Activated B cell treated with CpG ODN at 0.5 μM for 24 hours (primary cell): ENCODE data around the gene PYGB. TPM values are rescaled to one million over a fixed set of nuclear protein-coding genes. Genes with fewer than 3 reads are reported as not detected.
"Not testable (repeated sequence)": the region's sequence is repeated elsewhere in the genome, so short reads cannot be mapped to it uniquely, and the experiment has no call there.

Experiments
- ATAC-seq: fragments of 200-7000 bp; cut with Tn5 transposase; one replicate; pipeline ENCODE4 v1.10.0; 2021; ENCODE audit warnings: low read depth, mild to moderate bottlenecking, moderate library complexity
- CTCF ChIA-PET: fragments of 350-600 bp; sonication (Branson Sonifier 250); formaldehyde crosslinking; loops from one replicate; lab custom pipeline; 2021; ENCODE audit warnings: antibody characterized with exemption; lab: Charles Lee
- POLR2A ChIA-PET: fragments of 350-600 bp; sonication (Branson Sonifier 250); formaldehyde crosslinking; loops from one replicate; lab custom pipeline; 2021; ENCODE audit warnings: antibody characterized with exemption; lab: Charles Lee
- DNase-seq: peaks from one replicate; pipeline ENCODE4 v3.0.0; 2022
- H3K27ac Mint-ChIP-seq: one replicate; pipeline ENCODE4 v1.8.0; 2020; ENCODE audit warnings: mixed read lengths
- H3K27me3 Mint-ChIP-seq: one replicate; pipeline ENCODE4 v1.8.0; 2021; ENCODE audit warnings: mixed read lengths
- H3K36me3 Mint-ChIP-seq: one replicate; pipeline ENCODE4 v1.8.0; 2021; ENCODE audit warnings: low read depth, mixed read lengths
- H3K4me1 Mint-ChIP-seq: one replicate; pipeline ENCODE4 v1.8.0; 2021; ENCODE audit warnings: mixed read lengths
- H3K4me3 Mint-ChIP-seq: one replicate; pipeline ENCODE4 v1.8.0; 2020; ENCODE audit warnings: mild to moderate bottlenecking, mixed read lengths
- H3K9me3 Mint-ChIP-seq: one replicate; pipeline ENCODE4 v1.8.0; 2020; ENCODE audit warnings: mixed read lengths
- intact Hi-C: fragments of 100-400 bp; cut with micrococcal nuclease; formaldehyde crosslinking; loops from one replicate; pipeline ENCODE4 v1.15.1; 2024
- total RNA-seq: library from RNA; stranded (reverse); gene quantifications from 2 replicates; pipeline ENCODE4 v1.2.3, GENCODE V29; 2022
- TF ChIP-seq, protein P1 (sequence below): fragments of 200-600 bp; IDR thresholded peaks from one replicate; pipeline ENCODE4 v1.8.0; 2022; ENCODE audit warnings: antibody characterized with exemption, mild to moderate bottlenecking

The PYGB gene
- total RNA-seq, 1 donor from 2014 or later, result 23.5 TPM

DNA sequence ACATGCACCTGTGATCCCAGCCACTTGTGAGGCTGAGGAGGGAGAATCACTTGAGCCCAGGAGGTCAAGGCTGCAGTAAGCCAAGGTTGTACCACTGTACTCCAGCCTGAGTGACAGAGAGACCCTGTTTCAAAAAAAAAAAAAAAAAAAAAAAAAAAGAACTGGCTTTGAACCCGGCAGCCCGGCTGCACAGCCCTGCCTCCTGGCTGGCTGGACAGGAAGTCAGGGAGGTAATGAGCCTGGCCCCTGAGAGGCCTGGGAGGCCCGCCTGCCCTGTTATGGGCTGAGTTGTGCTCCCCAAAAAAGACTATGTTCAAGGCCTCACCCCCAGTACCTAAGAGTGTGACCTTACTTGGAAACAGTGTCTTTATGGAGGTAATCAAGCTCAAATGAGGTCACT, 77.2 kb downstream of the PYGB start:
- ChIA-PET POLR2A (no interaction called here), CTCF (interaction anchor here (1.6 kb wide), 1 partner anchor 74 kb away, joined by 5 read pairs; no protein-coding TSS in a partner anchor)
- peaks cover 10% of the 10 kb centered on the region for H3K36me3 Mint-ChIP-seq
- ATAC-seq (no peak), DNase-seq (no peak)
- peaks cover 20% of the 10 kb centered on the region for H3K4me1 Mint-ChIP-seq
- no peak overlapping the region for H3K4me3 Mint-ChIP-seq
- intact Hi-C loops, result no loop called here
- H3K27me3 Mint-ChIP-seq, result no peaks in the 10 kb centered on the region
- TF ChIP-seq, protein P1, sequence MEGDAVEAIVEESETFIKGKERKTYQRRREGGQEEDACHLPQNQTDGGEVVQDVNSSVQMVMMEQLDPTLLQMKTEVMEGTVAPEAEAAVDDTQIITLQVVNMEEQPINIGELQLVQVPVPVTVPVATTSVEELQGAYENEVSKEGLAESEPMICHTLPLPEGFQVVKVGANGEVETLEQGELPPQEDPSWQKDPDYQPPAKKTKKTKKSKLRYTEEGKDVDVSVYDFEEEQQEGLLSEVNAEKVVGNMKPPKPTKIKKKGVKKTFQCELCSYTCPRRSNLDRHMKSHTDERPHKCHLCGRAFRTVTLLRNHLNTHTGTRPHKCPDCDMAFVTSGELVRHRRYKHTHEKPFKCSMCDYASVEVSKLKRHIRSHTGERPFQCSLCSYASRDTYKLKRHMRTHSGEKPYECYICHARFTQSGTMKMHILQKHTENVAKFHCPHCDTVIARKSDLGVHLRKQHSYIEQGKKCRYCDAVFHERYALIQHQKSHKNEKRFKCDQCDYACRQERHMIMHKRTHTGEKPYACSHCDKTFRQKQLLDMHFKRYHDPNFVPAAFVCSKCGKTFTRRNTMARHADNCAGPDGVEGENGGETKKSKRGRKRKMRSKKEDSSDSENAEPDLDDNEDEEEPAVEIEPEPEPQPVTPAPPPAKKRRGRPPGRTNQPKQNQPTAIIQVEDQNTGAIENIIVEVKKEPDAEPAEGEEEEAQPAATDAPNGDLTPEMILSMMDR, result no peak
- H3K27ac Mint-ChIP-seq, result no peak overlapping the region
- H3K9me3 Mint-ChIP-seq, result no peaks in the 10 kb centered on the region

GRCh38 chr20:25325997-25326396, 78.1 kb downstream of the PYGB start:
- peaks cover 8% of the 10 kb centered on the region for H3K36me3 Mint-ChIP-seq
- H3K4me1 Mint-ChIP-seq, result peaks cover 22% of the 10 kb centered on the region
- CTCF ChIA-PET, result no interaction called here
- POLR2A ChIA-PET, result no interaction called here
- H3K4me3 Mint-ChIP-seq, result no peak overlapping the region
- ATAC-seq (no peak), DNase-seq (no peak)
- no peaks in the 10 kb centered on the region for H3K9me3 Mint-ChIP-seq
- no peak overlapping the region for H3K27ac Mint-ChIP-seq
- TF ChIP-seq, protein P1, result no peak
- no peaks in the 10 kb centered on the region for H3K27me3 Mint-ChIP-seq
- intact Hi-C loops, result no loop called here

DNA sequence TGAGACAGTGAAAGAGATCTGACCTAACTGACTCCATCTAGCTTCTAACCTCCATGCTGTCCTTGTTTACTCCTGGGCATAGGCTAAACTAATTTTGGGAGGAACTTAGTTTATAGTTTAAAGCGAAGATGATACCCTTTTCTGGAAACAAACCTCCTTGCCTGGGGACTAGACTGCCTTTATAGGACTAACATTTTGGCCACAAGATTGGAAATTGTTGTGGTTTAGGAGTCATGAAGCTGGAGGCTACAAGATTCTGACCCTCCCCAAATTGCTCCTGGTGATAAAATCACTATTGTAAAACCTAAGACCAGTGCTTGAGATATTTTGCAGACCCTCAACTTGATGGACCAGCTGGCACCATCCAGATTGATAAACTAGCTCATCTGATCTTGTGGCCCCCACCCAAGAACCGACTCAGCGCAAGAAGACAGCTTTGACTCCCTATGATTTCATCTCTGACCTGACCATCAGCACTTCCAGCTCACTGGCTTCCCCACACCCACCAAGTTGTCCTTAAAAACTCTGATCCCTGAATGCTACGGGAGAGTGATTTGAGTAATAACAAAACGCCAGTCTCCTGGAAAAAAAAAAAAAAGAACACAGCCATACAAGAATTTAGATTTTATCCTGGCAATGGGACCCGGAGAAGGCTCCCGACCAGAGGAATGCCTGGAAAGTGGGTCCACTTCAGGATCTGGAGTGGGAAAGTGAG, 79.8 kb downstream of the PYGB start:
- TF ChIP-seq, protein P1, result no peak
- ATAC-seq, result no peak
- no peak overlapping the region for H3K27ac Mint-ChIP-seq

DNA sequence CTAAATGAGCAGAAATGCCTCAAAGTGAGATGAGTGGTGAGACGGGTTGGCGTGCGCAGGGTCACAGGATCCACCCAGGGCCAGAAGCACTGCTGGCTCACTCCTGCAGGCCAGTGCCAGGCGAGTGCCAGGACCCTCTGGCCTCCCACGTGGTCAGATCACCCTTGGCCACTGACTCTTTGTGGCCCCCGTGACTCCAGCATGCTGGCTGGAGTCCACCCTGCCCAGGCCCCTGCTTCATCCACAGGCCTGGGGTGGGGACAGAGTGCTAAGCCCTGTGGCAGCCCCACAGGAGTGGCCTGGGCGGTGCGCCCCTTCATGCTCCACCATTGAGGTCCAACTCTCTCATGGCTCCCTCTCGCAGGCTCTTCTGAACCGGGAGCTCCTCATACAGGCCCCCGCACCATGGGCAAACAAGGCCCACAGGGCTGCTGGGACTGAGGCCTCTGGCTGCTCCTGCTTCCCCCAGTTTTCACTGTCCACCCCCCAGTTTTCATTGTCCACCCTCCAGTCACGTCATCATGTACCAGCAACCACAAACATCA, 81.1 kb downstream of the PYGB start:
- peaks cover 2% of the 10 kb centered on the region for H3K36me3 Mint-ChIP-seq
- H3K27ac Mint-ChIP-seq, result no peak overlapping the region
- no peaks in the 10 kb centered on the region for H3K9me3 Mint-ChIP-seq
- ATAC-seq (no peak), DNase-seq (no peak)
- TF ChIP-seq, protein P1, result no peak
- intact Hi-C loops, result no loop called here
- no peak overlapping the region for H3K4me3 Mint-ChIP-seq
- ChIA-PET CTCF (no interaction called here), POLR2A (no interaction called here)
- H3K27me3 Mint-ChIP-seq, result no peaks in the 10 kb centered on the region
- H3K4me1 Mint-ChIP-seq, result peaks cover 13% of the 10 kb centered on the region

More for the DNA sequence above, 79.8 kb downstream of the PYGB start:
- DNase-seq, result no peak
- ChIA-PET CTCF (no interaction called here), POLR2A (no interaction called here)
- no peaks in the 10 kb centered on the region for H3K27me3 Mint-ChIP-seq
- intact Hi-C loops, result no loop called here
- H3K9me3 Mint-ChIP-seq, result no peaks in the 10 kb centered on the region
- peaks cover 3% of the 10 kb centered on the region for H3K36me3 Mint-ChIP-seq
- no peak overlapping the region for H3K4me3 Mint-ChIP-seq
- peaks cover 19% of the 10 kb centered on the region for H3K4me1 Mint-ChIP-seq

- DNase-seq, ATAC-seq, CTCF ChIA-PET, H3K9me3 Mint-ChIP-seq, H3K27me3 Mint-ChIP-seq, H3K4me1 Mint-ChIP-seq, H3K27ac Mint-ChIP-seq, intact Hi-C loops, H3K4me3 Mint-ChIP-seq, POLR2A ChIA-PET: not testable (repeated sequence)
- peaks cover 18% of the 10 kb centered on the region for H3K36me3 Mint-ChIP-seq
Observed at GRCh38 chr20:25334972-25335371, 87.1 kb downstream of the PYGB start.
